OCI-LY7 (cell line): Measurements from ENCODE around the gene ITIH4. TPM values are rescaled to one million over a fixed set of nuclear protein-coding genes. Genes with fewer than 3 reads are reported as not detected.

ENCODE experiments used
- BruUV-seq: library from RNA; stranded (reverse); fragments of 400-500 nt; replicated peaks from 2 replicates; lab custom pipeline; 2021; lab: Mats Ljungman, UMichigan
- CTCF ChIA-PET: fragments of 300-600 bp; sonication (Branson Sonifier 250); formaldehyde crosslinking; loops from one replicate; lab custom pipeline; 2022; ENCODE audit warnings: antibody characterized with exemption; ENCODE audit not compliant: unreplicated experiment; lab: Charles Lee
- POLR2A ChIA-PET: fragments of 300-600 bp; sonication (Branson Sonifier 250); formaldehyde crosslinking; loops from one replicate; lab custom pipeline; 2022; ENCODE audit warnings: antibody characterized with exemption; lab: Charles Lee
- DNase-seq: peaks from one replicate; pipeline ENCODE4 v3.0.0-alpha.2; 2015; ENCODE audit warnings: low spot score
- H2AFZ ChIP-seq: fragments of 200-600 bp; sonication (generic), shearing (Covaris generic); 2 replicates; pipeline ENCODE4 v1.6.1; 2014; ENCODE audit warnings: mild to moderate bottlenecking, antibody characterized with exemption, low read length, moderate library complexity
- H3K27ac ChIP-seq: fragments of 200-600 bp; sonication (generic); 2 replicates; pipeline ENCODE4 v1.5.1; 2014; ENCODE audit warnings: mixed run types, low read depth, mild to moderate bottlenecking, moderate library complexity, low read length, inconsistent platforms; ENCODE audit not compliant: poor library complexity, severe bottlenecking
- H3K36me3 ChIP-seq: fragments of 200-600 bp; sonication (generic); 2 replicates; pipeline ENCODE4 v1.6.1; 2014; ENCODE audit warnings: mild to moderate bottlenecking, antibody characterized with exemption, low read length, moderate library complexity, mixed read lengths; ENCODE audit not compliant: insufficient read depth
- H3K4me1 ChIP-seq: fragments of 200-600 bp; sonication (generic); 2 replicates; pipeline ENCODE4 v1.5.1; 2014; ENCODE audit warnings: mild to moderate bottlenecking, low read length; ENCODE audit not compliant: insufficient read depth, poor library complexity, severe bottlenecking
- H3K4me2 ChIP-seq: fragments of 200-600 bp; sonication (generic); 2 replicates; pipeline ENCODE4 v1.6.1; 2014; ENCODE audit warnings: mild to moderate bottlenecking, low read length
- H3K4me3 ChIP-seq: fragments of 200-600 bp; sonication (generic); 2 replicates; pipeline ENCODE4 v1.5.1; 2014; ENCODE audit warnings: mild to moderate bottlenecking, low read depth, low read length; ENCODE audit not compliant: poor library complexity, severe bottlenecking
- H3K79me2 ChIP-seq: fragments of 200-600 bp; sonication (generic); 2 replicates; pipeline ENCODE4 v1.6.1; 2016; ENCODE audit warnings: low read depth, mild to moderate bottlenecking, low read length, moderate library complexity, mixed read lengths; ENCODE audit not compliant: insufficient read depth
- H3K9me2 ChIP-seq: fragments of 200-600 bp; sonication (generic); 2 replicates; pipeline ENCODE4 v1.6.1; 2016; ENCODE audit warnings: mild to moderate bottlenecking, low read length, mixed read lengths; ENCODE audit not compliant: insufficient read depth
- H3K9me3 ChIP-seq: fragments of 200-600 bp; sonication (generic); 2 replicates; pipeline ENCODE4 v1.6.1; 2014; ENCODE audit warnings: mild to moderate bottlenecking, mixed run types, low read length, mixed read lengths
- H4K20me1 ChIP-seq: fragments of 200-600 bp; sonication (generic); 2 replicates; pipeline ENCODE4 v1.6.1; 2014; ENCODE audit warnings: mild to moderate bottlenecking, antibody characterized with exemption, low read length, moderate library complexity, mixed read lengths; ENCODE audit not compliant: insufficient read depth
- EZH2phosphoT487 ChIP-seq: fragments of 200-600 bp; sonication (generic); IDR thresholded peaks from 2 replicates; pipeline ENCODE4 v1.6.1; 2018; ENCODE audit warnings: low read depth, borderline replicate concordance, mild to moderate bottlenecking, mixed run types, antibody characterized with exemption, low read length, moderate library complexity, mixed read lengths
- intact Hi-C: fragments of 100-400 bp; cut with micrococcal nuclease; formaldehyde crosslinking; loops from one replicate; pipeline ENCODE4 v1.10.0; 2022; ENCODE audit not compliant: unreplicated experiment
- total RNA-seq, 2 experiments: library from RNA; depleted of rRNA in 1 of 2; stranded (reverse); fragments of >200 nt in 1 of 2; shearing (Covaris generic) in 1 of 2; gene quantifications; 2 replicates each; pipeline ENCODE4 v1.2.3, GENCODE V29; 2014 to 2022
- TF ChIP-seq, protein P1 (sequence below): fragments of 200-600 bp; sonication (generic); conservative IDR thresholded peaks from 2 replicates; pipeline ENCODE4 v1.5.1; 2014; ENCODE audit warnings: mild to moderate bottlenecking, antibody characterized with exemption, low read length, moderate library complexity, mixed read lengths

The ITIH4 gene
- total RNA-seq, 2 experiments from 2014 or later: 2.1 to 2.2 TPM

DNA sequence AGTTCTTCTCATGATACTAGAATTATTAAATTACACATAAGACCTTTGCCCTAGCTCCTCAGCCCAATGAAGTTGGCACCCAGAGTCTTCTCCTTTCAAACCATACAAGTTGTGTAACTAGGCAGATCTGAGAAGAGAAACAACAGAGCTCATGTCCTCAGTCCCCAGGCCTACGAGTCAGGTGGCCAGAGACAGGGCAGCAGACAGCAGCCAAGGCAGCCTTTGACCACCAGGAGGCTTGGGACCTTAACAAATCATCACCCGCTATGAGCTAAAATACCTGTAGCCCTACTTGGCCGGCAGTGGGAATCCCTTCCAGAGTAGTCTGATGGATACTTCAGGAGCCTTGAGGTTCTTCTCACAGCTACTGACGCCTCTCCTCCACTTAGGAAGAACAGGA is 48.6 kb upstream of the ITIH4 start:
- TF ChIP-seq, protein P1, sequence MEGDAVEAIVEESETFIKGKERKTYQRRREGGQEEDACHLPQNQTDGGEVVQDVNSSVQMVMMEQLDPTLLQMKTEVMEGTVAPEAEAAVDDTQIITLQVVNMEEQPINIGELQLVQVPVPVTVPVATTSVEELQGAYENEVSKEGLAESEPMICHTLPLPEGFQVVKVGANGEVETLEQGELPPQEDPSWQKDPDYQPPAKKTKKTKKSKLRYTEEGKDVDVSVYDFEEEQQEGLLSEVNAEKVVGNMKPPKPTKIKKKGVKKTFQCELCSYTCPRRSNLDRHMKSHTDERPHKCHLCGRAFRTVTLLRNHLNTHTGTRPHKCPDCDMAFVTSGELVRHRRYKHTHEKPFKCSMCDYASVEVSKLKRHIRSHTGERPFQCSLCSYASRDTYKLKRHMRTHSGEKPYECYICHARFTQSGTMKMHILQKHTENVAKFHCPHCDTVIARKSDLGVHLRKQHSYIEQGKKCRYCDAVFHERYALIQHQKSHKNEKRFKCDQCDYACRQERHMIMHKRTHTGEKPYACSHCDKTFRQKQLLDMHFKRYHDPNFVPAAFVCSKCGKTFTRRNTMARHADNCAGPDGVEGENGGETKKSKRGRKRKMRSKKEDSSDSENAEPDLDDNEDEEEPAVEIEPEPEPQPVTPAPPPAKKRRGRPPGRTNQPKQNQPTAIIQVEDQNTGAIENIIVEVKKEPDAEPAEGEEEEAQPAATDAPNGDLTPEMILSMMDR: no peak
- no peak for TF ChIP-seq EZH2phosphoT487
- Histone ChIP-seq H3K4me1 (peaks cover 5% of the 10 kb centered on the region), H3K79me2 (no peaks in the 10 kb centered on the region), H4K20me1 (no peaks in the 10 kb centered on the region), H3K4me3 (no peak overlapping the region), H3K27ac (no peak overlapping the region), H3K4me2 (no peak overlapping the region), H3K36me3 (no peaks in the 10 kb centered on the region), H3K9me2 (no peaks in the 10 kb centered on the region), H3K9me3 (no peaks in the 10 kb centered on the region), H2AFZ (no peak overlapping the region)
- intact Hi-C loops: no loop called here
- BruUV-seq: no TSS peak
- DNase-seq: no peak
- POLR2A ChIA-PET: interaction anchor here (0.8 to 1.1 kb wide), 2 partner anchors 18 to 24 kb away, joined by 3 to 4 read pairs; partner anchors contain the start of gene STIMATE
- CTCF ChIA-PET: no interaction called here

DNA sequence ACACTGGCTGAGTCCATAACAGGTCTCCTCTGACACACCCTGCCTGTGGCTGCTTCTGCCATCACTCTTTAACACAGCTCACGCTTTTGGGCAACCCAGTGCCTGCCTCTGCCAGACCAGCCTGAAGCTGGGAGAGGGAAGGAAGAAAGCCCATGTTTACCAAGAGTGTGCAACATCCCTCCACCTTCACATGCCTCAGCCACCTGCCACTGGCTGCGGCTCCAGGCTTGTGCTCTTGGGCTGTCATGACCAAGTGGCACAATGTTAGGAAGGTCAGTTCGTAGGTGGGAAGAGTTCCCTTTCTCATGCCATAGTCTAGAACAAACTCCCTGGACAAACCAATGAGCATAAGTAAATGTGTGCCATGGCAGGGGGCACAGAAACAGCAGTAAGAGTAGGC is 46.6 kb upstream of the ITIH4 start:
- intact Hi-C loops: no loop called here
- peaks cover 4% of the 10 kb centered on the region for H3K4me1 ChIP-seq
- ChIA-PET POLR2A (interaction anchor here (0.6 to 1.1 kb wide), 2 partner anchors 15 to 16 kb away, joined by 3 read pairs; no protein-coding TSS in a partner anchor), CTCF (no interaction called here)
- no peaks in the 10 kb centered on the region for H3K79me2 ChIP-seq
- no peak for DNase-seq
- no peaks in the 10 kb centered on the region for H3K9me3 ChIP-seq
- no peak overlapping the region for H2AFZ ChIP-seq
- TF ChIP-seq EZH2phosphoT487: no peak
- TF ChIP-seq, protein P1: no peak
- no TSS peak for BruUV-seq
- H3K9me2 ChIP-seq: no peaks in the 10 kb centered on the region
- H3K4me3 ChIP-seq: no peak overlapping the region
- H4K20me1 ChIP-seq: no peaks in the 10 kb centered on the region
- H3K36me3 ChIP-seq: no peaks in the 10 kb centered on the region
- H3K27ac ChIP-seq: no peak overlapping the region
- H3K4me2 ChIP-seq: no peak overlapping the region

DNA sequence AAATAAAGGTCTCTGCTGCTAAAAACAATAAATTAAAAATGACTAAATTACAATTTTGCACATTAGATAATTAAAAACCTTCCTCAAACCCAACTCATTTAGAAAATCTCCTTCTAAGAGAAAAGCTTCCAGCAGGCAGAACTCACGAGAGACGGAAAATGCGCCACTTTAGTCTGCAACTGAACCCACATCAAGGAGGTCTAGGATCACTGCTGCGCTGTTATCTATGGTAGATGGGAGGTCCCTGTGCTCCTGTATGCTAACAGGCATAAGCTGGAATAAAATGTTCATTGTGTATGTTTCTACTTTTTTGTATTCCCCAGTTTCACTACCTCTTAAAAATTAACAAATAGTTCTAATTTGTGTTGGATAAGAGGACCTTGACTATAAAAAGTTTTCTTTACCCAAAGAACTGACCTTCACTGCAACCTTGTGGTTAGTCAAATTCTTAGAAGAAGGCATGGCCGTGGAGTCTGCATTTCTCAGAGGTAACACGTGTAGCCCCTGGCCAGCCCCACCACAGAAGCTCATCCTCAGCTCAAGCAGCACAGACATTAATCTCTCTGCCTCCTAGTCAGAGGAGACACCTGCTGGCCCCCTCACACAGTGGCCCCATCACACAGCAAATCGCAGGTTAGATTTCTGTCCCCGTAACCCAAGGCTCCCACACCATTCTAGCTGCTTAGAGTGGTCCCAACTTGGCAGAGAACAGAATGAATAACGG is 44.6 kb upstream of the ITIH4 start:
- Histone ChIP-seq H2AFZ (no peak overlapping the region), H3K27ac (no peak overlapping the region), H4K20me1 (no peaks in the 10 kb centered on the region; the same call in 1 of the 2 replicates), H3K4me2 (no peak overlapping the region), H3K79me2 (no peaks in the 10 kb centered on the region), H3K36me3 (no peaks in the 10 kb centered on the region), H3K4me3 (no peak overlapping the region), H3K9me2 (no peaks in the 10 kb centered on the region), H3K9me3 (no peaks in the 10 kb centered on the region), H3K4me1 (no peaks in the 10 kb centered on the region)
- POLR2A ChIA-PET: interaction anchor here (0.6 kb wide), 1 partner anchor 1261 kb away, joined by 3 read pairs; no protein-coding TSS in a partner anchor
- BruUV-seq: no TSS peak
- CTCF ChIA-PET: no interaction called here
- no peak for TF ChIP-seq EZH2phosphoT487
- TF ChIP-seq, protein P1: no peak
- intact Hi-C loops: no loop called here
- DNase-seq: no peak
